ENCODE measurements around the gene GLI3.

GLI3 gene

GRCh38 chr7:42250411-42250810 lies 13.4 kb upstream of the GLI3 start:
- WGBS (ENCODE audit: extremely low coverage, insufficient coverage, insufficient read length): no CpG with 5 or more reads among the region's 2 CpGs
- no peak overlapping the region for H3K23ac ChIP-seq (ENCODE audit: low read length)

GRCh38 chr7:42248579-42248978 lies 11.6 kb upstream of the GLI3 start:
- H3K4me1 ChIP-seq (ENCODE audit: control insufficient read depth in 1 of 2, insufficient read depth in 2 of 2, low read length in 2 of 2): peaks cover 5% of the 10 kb centered on the region in 2 experiments
- no peak overlapping the region for H3K4me3 ChIP-seq (ENCODE audit: low read depth, low read length)
- no peak overlapping the region for H3K9ac ChIP-seq (ENCODE audit: low read length)
- H3K36me3 ChIP-seq (ENCODE audit: control insufficient read depth in 1 of 2, insufficient read depth in 2 of 2, low read length in 2 of 2): no peaks in the 10 kb centered on the region
- no peak overlapping the region for H3K4me2 ChIP-seq (ENCODE audit: low read length)
- H3K79me1 ChIP-seq (ENCODE audit: low read length): no peaks in the 10 kb centered on the region
- H3K27me3 ChIP-seq (ENCODE audit: insufficient read depth, low read length): no peaks in the 10 kb centered on the region
- no peaks in the 10 kb centered on the region for H3K79me2 ChIP-seq (ENCODE audit: control insufficient read depth, insufficient read depth, low read length, poor library complexity)
- no peak overlapping the region for H2AFZ ChIP-seq (ENCODE audit: insufficient read depth, low read length, poor library complexity)
- no peak overlapping the region for H3K14ac ChIP-seq (ENCODE audit: low read length)
- H2BK120ac ChIP-seq (ENCODE audit: insufficient read depth, low read length, poor library complexity): no peak overlapping the region
- no peak overlapping the region for H4K91ac ChIP-seq (ENCODE audit: low read depth, low read length)
- H2BK5ac ChIP-seq (ENCODE audit: low read depth, low read length, poor library complexity): no peak overlapping the region
- H3K18ac ChIP-seq (ENCODE audit: low read length): no peak overlapping the region
- H3K23ac ChIP-seq (ENCODE audit: low read length): no peak overlapping the region
- no CpG with 5 or more reads among the region's 1 CpG for WGBS (ENCODE audit: extremely low coverage, insufficient coverage, insufficient read length)
- DNase-seq: no peak
- H4K12ac ChIP-seq (ENCODE audit: low read depth, low read length): no peak overlapping the region
- no peaks in the 10 kb centered on the region for H3K9me3 ChIP-seq (ENCODE audit: insufficient read depth, low read depth, low read length)
- no peak overlapping the region for H3K27ac ChIP-seq (ENCODE audit: low read depth, low read length)
- no peak overlapping the region for H4K8ac ChIP-seq (ENCODE audit: low read depth, low read length)
- H3K4ac ChIP-seq (ENCODE audit: low read depth, low read length): no peak overlapping the region
- H2AK5ac ChIP-seq (ENCODE audit: low read length): no peak overlapping the region
- H2BK12ac ChIP-seq (ENCODE audit: low read length): no peak overlapping the region

More at GRCh38 chr7:42250411-42250810, 13.4 kb upstream of the GLI3 start:
- Histone ChIP-seq H3K14ac (ENCODE audit: low read length) (no peak overlapping the region), H3K4me3 (ENCODE audit: low read depth, low read length) (no peak overlapping the region), H3K79me2 (ENCODE audit: control insufficient read depth, insufficient read depth, low read length, poor library complexity) (no peaks in the 10 kb centered on the region), H3K27ac (ENCODE audit: low read depth, low read length) (no peak overlapping the region), H3K9me3 (ENCODE audit: insufficient read depth, low read depth, low read length) (no peaks in the 10 kb centered on the region), H3K18ac (ENCODE audit: low read length) (no peak overlapping the region), H3K9ac (ENCODE audit: low read length) (no peak overlapping the region), H3K36me3 (ENCODE audit: control insufficient read depth in 1 of 2, insufficient read depth in 2 of 2, low read length in 2 of 2) (no peaks in the 10 kb centered on the region), H4K91ac (ENCODE audit: low read depth, low read length) (no peak overlapping the region), H4K8ac (ENCODE audit: low read depth, low read length) (no peak overlapping the region), H2BK12ac (ENCODE audit: low read length) (no peak overlapping the region), H2BK120ac (ENCODE audit: insufficient read depth, low read length, poor library complexity) (no peak overlapping the region), H2AFZ (ENCODE audit: insufficient read depth, low read length, poor library complexity) (no peak overlapping the region), H2BK5ac (ENCODE audit: low read depth, low read length, poor library complexity) (no peak overlapping the region), H3K79me1 (ENCODE audit: low read length) (no peaks in the 10 kb centered on the region), H3K4ac (ENCODE audit: low read depth, low read length) (no peak overlapping the region), H4K12ac (ENCODE audit: low read depth, low read length) (no peak overlapping the region), H3K4me1 (ENCODE audit: control insufficient read depth in 1 of 2, insufficient read depth in 2 of 2, low read length in 2 of 2) (peaks cover 5% of the 10 kb centered on the region in 2 experiments), H3K4me2 (ENCODE audit: low read length) (no peak overlapping the region), H2AK5ac (ENCODE audit: low read length) (no peak overlapping the region), H3K27me3 (ENCODE audit: insufficient read depth, low read length) (no peaks in the 10 kb centered on the region)
- DNase-seq: no peak

- H3K18ac ChIP-seq (ENCODE audit: low read length): no peak overlapping the region
- no peaks in the 10 kb centered on the region for H3K36me3 ChIP-seq (ENCODE audit: control insufficient read depth in 1 of 2, insufficient read depth in 2 of 2, low read length in 2 of 2)
- no peaks in the 10 kb centered on the region for H3K27me3 ChIP-seq (ENCODE audit: insufficient read depth, low read length)
- no peak overlapping the region for H3K23ac ChIP-seq (ENCODE audit: low read length)
- H3K14ac ChIP-seq (ENCODE audit: low read length): no peak overlapping the region
- no peaks in the 10 kb centered on the region for H3K79me2 ChIP-seq (ENCODE audit: control insufficient read depth, insufficient read depth, low read length, poor library complexity)
- no peaks in the 10 kb centered on the region for H3K79me1 ChIP-seq (ENCODE audit: low read length)
- H3K9me3 ChIP-seq (ENCODE audit: insufficient read depth, low read depth, low read length): no peaks in the 10 kb centered on the region
- no peak overlapping the region for H3K4ac ChIP-seq (ENCODE audit: low read depth, low read length)
- no peak overlapping the region for H4K8ac ChIP-seq (ENCODE audit: low read depth, low read length)
- no CpG with 5 or more reads among the region's 5 CpGs for WGBS (ENCODE audit: extremely low coverage, insufficient coverage, insufficient read length)
- H2AK5ac ChIP-seq (ENCODE audit: low read length): no peak overlapping the region
- DNase-seq: peak in 1 of 2 donors; percentile 34
- no peak overlapping the region for H3K4me2 ChIP-seq (ENCODE audit: low read length)
- H3K27ac ChIP-seq (ENCODE audit: low read depth, low read length): no peak overlapping the region
- H4K91ac ChIP-seq (ENCODE audit: low read depth, low read length): no peak overlapping the region
- H2BK120ac ChIP-seq (ENCODE audit: insufficient read depth, low read length, poor library complexity): no peak overlapping the region
- H2BK5ac ChIP-seq (ENCODE audit: low read depth, low read length, poor library complexity): no peak overlapping the region
- no peak overlapping the region for H3K9ac ChIP-seq (ENCODE audit: low read length)
- H2BK12ac ChIP-seq (ENCODE audit: low read length): no peak overlapping the region
- H2AFZ ChIP-seq (ENCODE audit: insufficient read depth, low read length, poor library complexity): no peak overlapping the region
- no peak overlapping the region for H4K12ac ChIP-seq (ENCODE audit: low read depth, low read length)
- no peak overlapping the region for H3K4me3 ChIP-seq (ENCODE audit: low read depth, low read length)
- peaks cover 5% of the 10 kb centered on the region in 2 experiments for H3K4me1 ChIP-seq (ENCODE audit: control insufficient read depth in 1 of 2, insufficient read depth in 2 of 2, low read length in 2 of 2)
Observed at GRCh38 chr7:42247301-42247700, 10.3 kb upstream of the GLI3 start.

- H3K79me2 ChIP-seq (ENCODE audit: control insufficient read depth, insufficient read depth, low read length, poor library complexity): no peaks in the 10 kb centered on the region
- no CpG with 5 or more reads among the region's 2 CpGs for WGBS (ENCODE audit: extremely low coverage, insufficient coverage, insufficient read length)
Observed at GRCh38 chr7:42244828-42245227, 7.8 kb upstream of the GLI3 start.

More at GRCh38 chr7:42244828-42245227, 7.8 kb upstream of the GLI3 start:
- H3K4me3 ChIP-seq (ENCODE audit: low read depth, low read length): no peak overlapping the region
- H3K9ac ChIP-seq (ENCODE audit: low read length): no peak overlapping the region
- H2BK5ac ChIP-seq (ENCODE audit: low read depth, low read length, poor library complexity): no peak overlapping the region
- no peaks in the 10 kb centered on the region for H3K79me1 ChIP-seq (ENCODE audit: low read length)
- no peak overlapping the region for H2AK5ac ChIP-seq (ENCODE audit: low read length)
- DNase-seq: no peak
- no peak overlapping the region for H3K4ac ChIP-seq (ENCODE audit: low read depth, low read length)
- H2AFZ ChIP-seq (ENCODE audit: insufficient read depth, low read length, poor library complexity): no peak overlapping the region
- no peak overlapping the region for H4K12ac ChIP-seq (ENCODE audit: low read depth, low read length)
- H3K36me3 ChIP-seq (ENCODE audit: control insufficient read depth in 1 of 2, insufficient read depth in 2 of 2, low read length in 2 of 2): no peaks in the 10 kb centered on the region
- no peak overlapping the region for H3K27ac ChIP-seq (ENCODE audit: low read depth, low read length)
- H3K18ac ChIP-seq (ENCODE audit: low read length): no peak overlapping the region
- H4K91ac ChIP-seq (ENCODE audit: low read depth, low read length): no peak overlapping the region
- no peak overlapping the region for H3K23ac ChIP-seq (ENCODE audit: low read length)
- H2BK12ac ChIP-seq (ENCODE audit: low read length): no peak overlapping the region
- no peak overlapping the region for H4K8ac ChIP-seq (ENCODE audit: low read depth, low read length)
- no peaks in the 10 kb centered on the region for H3K9me3 ChIP-seq (ENCODE audit: insufficient read depth, low read depth, low read length)
- no peak overlapping the region for H2BK120ac ChIP-seq (ENCODE audit: insufficient read depth, low read length, poor library complexity)
- H3K4me1 ChIP-seq (ENCODE audit: control insufficient read depth in 1 of 2, insufficient read depth in 2 of 2, low read length in 2 of 2): peaks cover 5% of the 10 kb centered on the region in 2 experiments
- H3K4me2 ChIP-seq (ENCODE audit: low read length): no peak overlapping the region
- no peaks in the 10 kb centered on the region for H3K27me3 ChIP-seq (ENCODE audit: insufficient read depth, low read length)
- H3K14ac ChIP-seq (ENCODE audit: low read length): no peak overlapping the region
